CD4-positive, alpha-beta memory T cell (primary cell): ENCODE measurements around the gene FOXA3. TPM values are rescaled to one million over a fixed set of nuclear protein-coding genes. Genes with fewer than 3 reads are reported as not detected.

Source experiments
- CTCF ChIA-PET: fragments of 350-600 bp; sonication (Branson Sonifier 250); formaldehyde crosslinking; loops from one replicate; lab custom pipeline; 2021; ENCODE audit warnings: inconsistent platforms; ENCODE audit not compliant: partially characterized antibody; lab: Charles Lee
- POLR2A ChIA-PET: fragments of 350-600 bp; sonication (Branson Sonifier 250); formaldehyde crosslinking; loops from one replicate; lab custom pipeline; 2021; ENCODE audit not compliant: partially characterized antibody; lab: Charles Lee
- DNase-seq, 5 donors: peaks; one replicate each; pipeline versions ENCODE4 v3.0.0 to v3.0.0-alpha.2; 2020 to 2022; ENCODE audit warnings: mixed read lengths in 1 of 5
- H3K27ac ChIP-seq: one replicate; pipeline ENCODE4 v1.7.0; 2013; ENCODE audit warnings: low read depth, low read length
- H3K27me3 ChIP-seq: 2 replicates; pipeline ENCODE4 v1.7.0; 2013; ENCODE audit warnings: mild to moderate bottlenecking, low read length, moderate library complexity; ENCODE audit not compliant: insufficient read depth
- H3K36me3 ChIP-seq: 2 replicates; pipeline ENCODE4 v1.7.0; 2013; ENCODE audit warnings: mild to moderate bottlenecking, low read length, moderate library complexity; ENCODE audit not compliant: insufficient read depth
- H3K4me1 ChIP-seq: 2 replicates; pipeline ENCODE4 v1.7.0; 2013; ENCODE audit warnings: mild to moderate bottlenecking, low read length, moderate library complexity; ENCODE audit not compliant: insufficient read depth
- H3K4me3 ChIP-seq, 2 donors: one replicate each; pipeline ENCODE4 v1.7.0; 2013; ENCODE audit warnings: low read length in 2 of 2, mild to moderate bottlenecking in 1 of 2
- H3K9me3 ChIP-seq, 2 donors: one replicate each; pipeline ENCODE4 v1.7.0; 2013; ENCODE audit warnings: low read length in 2 of 2, control low read depth in 1 of 2; ENCODE audit not compliant: control insufficient read depth in 1 of 2
- H3K27ac Mint-ChIP-seq, 7 donors: one replicate each; pipeline ENCODE4 v1.8.0; 2020 to 2021; ENCODE audit warnings: mixed read lengths in 7 of 7, mild to moderate bottlenecking in 6 of 7, inconsistent platforms in 3 of 7, moderate library complexity in 3 of 7
- H3K27me3 Mint-ChIP-seq, 2 donors: one replicate each; pipeline ENCODE4 v1.8.0; 2020 to 2021; ENCODE audit warnings: mixed read lengths in 2 of 2
- H3K36me3 Mint-ChIP-seq, 2 donors: one replicate each; pipeline ENCODE4 v1.8.0; 2020 to 2021; ENCODE audit warnings: mixed read lengths in 2 of 2, inconsistent platforms in 1 of 2, mild to moderate bottlenecking in 1 of 2
- H3K4me1 Mint-ChIP-seq, 4 donors: one replicate each; pipeline ENCODE4 v1.8.0; 2020 to 2021; ENCODE audit warnings: mixed read lengths in 4 of 4, mild to moderate bottlenecking in 1 of 4
- H3K4me3 Mint-ChIP-seq, 8 donors: one replicate each; pipeline ENCODE4 v1.8.0; 2020 to 2021; ENCODE audit warnings: mixed read lengths in 8 of 8, mild to moderate bottlenecking in 7 of 8, moderate library complexity in 6 of 8, inconsistent platforms in 3 of 8
- H3K9me3 Mint-ChIP-seq, 8 donors: one replicate each; pipeline ENCODE4 v1.8.0; 2020 to 2021; ENCODE audit warnings: mixed read lengths in 8 of 8, mild to moderate bottlenecking in 5 of 8, inconsistent platforms in 3 of 8, moderate library complexity in 1 of 8
- intact Hi-C: fragments of 100-400 bp; cut with micrococcal nuclease; formaldehyde crosslinking; loops from one replicate; pipeline ENCODE4 v1.15.1; 2023
- polyA plus RNA-seq, 2 donors: library from polyadenylated mRNA; unstranded; fragments of 300-500 nt; fragmentation: Illumina TruSeq; gene quantifications; one replicate each; pipeline ENCODE4 v1.2.3, GENCODE V29; 2021
- total RNA-seq, 2 experiments: library from RNA; stranded (reverse); gene quantifications; one replicate each; pipeline ENCODE4 v1.2.3, GENCODE V29; 2021

The FOXA3 gene
- total RNA-seq (not detected), polyA plus RNA-seq (not detected)

GRCh38 chr19:45863840-45864628, at the start of gene FOXA3:
FOXA3 (plus strand) TSS chr19:45864326; CDS start chr19:45864457, 131 bp downstream.
- intact Hi-C loops: loop anchor here (1.0 to 2.0 kb wide), 12 partner anchors 22 to 280 kb away; partner anchors contain the start of genes CCDC61, DMWD, FBXO46 and IRF2BP1
- Histone ChIP-seq H3K36me3 (peaks cover 6% of the 10 kb centered on the region), H3K4me1 (peaks cover 23% of the 10 kb centered on the region), H3K27ac (peak within 1 kb of the TSS; percentile 0), H3K9me3 (no peaks in the 10 kb centered on the region), H3K4me3 (peak within 1 kb of the TSS; percentile 47 to 84), H3K27me3 (no peaks in the 10 kb centered on the region)
- peaks cover 14 to 35% (median 21%) of the 10 kb centered on the region in 4 donors for H3K4me1 Mint-ChIP-seq
- ChIA-PET POLR2A (interaction anchor here (0.6 to 3.7 kb wide), 19 partner anchors 10 to 973 kb away, joined by 3 to 47 read pairs (median 4); partner anchors contain the start of genes CCDC61, DMWD, FBXO46 and IRF2BP1), CTCF (interaction anchor here (0.6 to 4.3 kb wide), 11 partner anchors 9 to 890 kb away, joined by 3 to 38 read pairs (median 5); partner anchors contain the start of genes IRF2BP1 and MYPOP)
- H3K27me3 Mint-ChIP-seq: peaks cover 1 to 6% of the 10 kb centered on the region in 2 donors
- peak within 1 kb of the TSS; percentile 88 to 100 (median 97) for H3K4me3 Mint-ChIP-seq
- H3K27ac Mint-ChIP-seq: peak within 1 kb of the TSS; percentile 68 to 100 (median 97)
- peak; percentile 49 to 60 (median 56) for DNase-seq
- peaks cover 0 to 11% of the 10 kb centered on the region in 2 donors for H3K36me3 Mint-ChIP-seq
- peaks cover 0 to 6% (median 0%) of the 10 kb centered on the region in 8 donors for H3K9me3 Mint-ChIP-seq

GRCh38 chr19:45814851-45815480, 49.2 kb upstream of the FOXA3 start, which contains the start of gene RSPH6A:
RSPH6A (minus strand) TSS chr19:45815308; CDS start chr19:45815176, 132 bp downstream.
- Histone ChIP-seq H3K9me3 (no peaks in the 10 kb centered on the region), H3K4me1 (peaks cover 4% of the 10 kb centered on the region), H3K4me3 (no peak within 1 kb of the TSS), H3K27me3 (no peaks in the 10 kb centered on the region), H3K27ac (no peak within 1 kb of the TSS), H3K36me3 (no peaks in the 10 kb centered on the region)
- Mint-ChIP-seq H3K9me3 (peaks cover 0 to 2% (median 0%) of the 10 kb centered on the region in 8 donors), H3K27me3 (no peaks in the 10 kb centered on the region), H3K4me1 (peaks cover 0 to 6% (median 4%) of the 10 kb centered on the region in 4 donors), H3K36me3 (peaks cover 0 to 10% of the 10 kb centered on the region in 2 donors), H3K27ac (peak within 1 kb of the TSS in 1 of 7 donors; percentile 68), H3K4me3 (no peak within 1 kb of the TSS)
- POLR2A ChIA-PET: no interaction called here
- CTCF ChIA-PET: interaction anchor here (1.2 kb wide), 1 partner anchor 13 kb away, joined by 4 read pairs; no protein-coding TSS in a partner anchor
- no peak for DNase-seq
- intact Hi-C loops: no loop called here

GRCh38 chr19:45815481-45816216, 48.5 kb upstream of the FOXA3 start:
- POLR2A ChIA-PET: interaction anchor here (1.6 kb wide), 1 partner anchor 48 kb away, joined by 6 read pairs; the partner anchor contains the start of genes FOXA3 and SYMPK
- no peak overlapping the region for H3K4me3 ChIP-seq
- H3K4me3 Mint-ChIP-seq: no peak overlapping the region

GRCh38 chr19:45816236-45817009, 47.7 kb upstream of the FOXA3 start:
- no peak overlapping the region for H3K4me3 ChIP-seq
- peak overlapping the region in 1 of 7 donors; percentile 82 for H3K27ac Mint-ChIP-seq
- no peaks in the 10 kb centered on the region for H3K27me3 Mint-ChIP-seq
- no peaks in the 10 kb centered on the region for H3K36me3 ChIP-seq
- no peaks in the 10 kb centered on the region for H3K9me3 Mint-ChIP-seq
- H3K27me3 ChIP-seq: no peaks in the 10 kb centered on the region
- intact Hi-C loops: loop anchor here (1.0 kb wide), 4 partner anchors 46 to 200 kb away; partner anchors contain the start of gene SYMPK
- H3K27ac ChIP-seq: no peak overlapping the region
- CTCF ChIA-PET: interaction anchor here (0.6 to 3.2 kb wide), 22 partner anchors 8 to 281 kb away, joined by 3 to 23 read pairs (median 4); partner anchors contain the start of genes MYPOP, SIX5 and SYMPK
- peaks cover 3 to 17% of the 10 kb centered on the region in 2 donors for H3K36me3 Mint-ChIP-seq
- peaks cover 4% of the 10 kb centered on the region for H3K4me1 ChIP-seq
- H3K4me3 Mint-ChIP-seq: no peak overlapping the region
- peaks cover 0 to 6% (median 4%) of the 10 kb centered on the region in 4 donors for H3K4me1 Mint-ChIP-seq
- H3K9me3 ChIP-seq: no peaks in the 10 kb centered on the region
- POLR2A ChIA-PET: interaction anchor here (1.3 to 1.6 kb wide), 3 partner anchors 47 to 70 kb away, joined by 5 to 6 read pairs (median 5); partner anchors contain the start of genes FOXA3, IRF2BP1, SIX5 and SYMPK
- no peak for DNase-seq

More at GRCh38 chr19:45815481-45816216, 48.5 kb upstream of the FOXA3 start:
- Mint-ChIP-seq H3K36me3 (peaks cover 0 to 14% of the 10 kb centered on the region in 2 donors), H3K27ac (no peak overlapping the region), H3K27me3 (no peaks in the 10 kb centered on the region), H3K4me1 (peaks cover 0 to 6% (median 4%) of the 10 kb centered on the region in 4 donors), H3K9me3 (peaks cover 0 to 2% (median 0%) of the 10 kb centered on the region in 8 donors)
- intact Hi-C loops: no loop called here
- H3K27ac ChIP-seq: no peak overlapping the region
- CTCF ChIA-PET: interaction anchor here (1.1 to 1.5 kb wide), 3 partner anchors 9 to 47 kb away, joined by 3 to 6 read pairs (median 5); partner anchors contain the start of gene SYMPK
- no peaks in the 10 kb centered on the region for H3K27me3 ChIP-seq
- H3K9me3 ChIP-seq: no peaks in the 10 kb centered on the region
- peaks cover 4% of the 10 kb centered on the region for H3K4me1 ChIP-seq
- no peaks in the 10 kb centered on the region for H3K36me3 ChIP-seq
- no peak for DNase-seq

GRCh38 chr19:45817010-45817724, 47.0 kb upstream of the FOXA3 start:
- Mint-ChIP-seq H3K9me3 (no peaks in the 10 kb centered on the region), H3K4me1 (peaks cover 0 to 6% (median 4%) of the 10 kb centered on the region in 4 donors), H3K27ac (peak overlapping the region in 5 of 7 donors; percentile 36 to 89 (median 74)), H3K27me3 (no peaks in the 10 kb centered on the region), H3K4me3 (peak overlapping the region in 2 of 8 donors; percentile 28 to 62), H3K36me3 (peaks cover 3 to 17% of the 10 kb centered on the region in 2 donors)
- Histone ChIP-seq H3K4me3 (no peak overlapping the region), H3K27me3 (no peaks in the 10 kb centered on the region), H3K9me3 (no peaks in the 10 kb centered on the region), H3K36me3 (no peaks in the 10 kb centered on the region), H3K27ac (no peak overlapping the region), H3K4me1 (peaks cover 4% of the 10 kb centered on the region)
- peak; percentile 92 to 95 (median 92) for DNase-seq
- CTCF ChIA-PET: interaction anchor here (0.6 to 5.3 kb wide), 27 partner anchors 8 to 281 kb away, joined by 3 to 23 read pairs (median 4); partner anchors contain the start of genes FBXO46, MYPOP, SIX5 and SYMPK
- intact Hi-C loops: loop anchor here (1.0 kb wide), 4 partner anchors 46 to 199 kb away; partner anchors contain the start of gene SYMPK
- POLR2A ChIA-PET: interaction anchor here (1.0 to 1.6 kb wide), 4 partner anchors 25 to 69 kb away, joined by 4 to 6 read pairs (median 5); partner anchors contain the start of genes FOXA3, IRF2BP1, SIX5 and SYMPK
